Adrenal gland (tissue), 12 donors: Measurements from ENCODE around the gene SHROOM4. TPM values are rescaled to one million over a fixed set of nuclear protein-coding genes. Genes with fewer than 3 reads are reported as not detected.

ENCODE experiments used
- DNase-seq, 7 donors: peaks; one replicate each; pipeline ENCODE4 v3.0.0-alpha.2; 2019 to 2020
- H3K27ac ChIP-seq, 5 donors: fragments of 200-600 bp; sonication (generic) in 4 of 5; 1 replicate in 3 of 5; 2 replicates in 2 of 5; pipeline versions ENCODE4 v1.5.1 to v1.8.0; 2016 to 2020; ENCODE audit warnings: mild to moderate bottlenecking in 1 of 5
- H3K27me3 ChIP-seq: fragments of 200-600 bp; 2 replicates; pipeline ENCODE4 v1.8.0; 2021
- H3K36me3 ChIP-seq, 2 donors: fragments of 200-600 bp; replicated peaks in 1 of 2; 1 replicate in 1 of 2; 2 replicates in 1 of 2; pipeline versions ENCODE4 v1.5.1 to v1.8.0; 2018 to 2022
- H3K4me1 ChIP-seq, 2 donors: fragments of 200-600 bp; replicated peaks in 1 of 2; 1 replicate in 1 of 2; 2 replicates in 1 of 2; pipeline versions ENCODE4 v1.5.1 to v1.8.0; 2018 to 2021
- H3K4me3 ChIP-seq, 4 donors: fragments of 200-600 bp; sonication (generic) in 3 of 4; one replicate each; pipeline ENCODE4 v1.5.1; 2016 to 2018
- H3K9me3 ChIP-seq, 3 donors: fragments of 200-600 bp; sonication (generic) in 1 of 3; replicated peaks in 1 of 3; 1 replicate in 2 of 3; 2 replicates in 1 of 3; pipeline versions ENCODE4 v1.5.1 to v1.8.0; 2016 to 2021
- POLR2A ChIP-seq, 2 donors: fragments of 450-650 bp; IDR thresholded peaks; one replicate each; pipeline ENCODE4 v1.6.1; 2017; ENCODE audit warnings: antibody characterized with exemption in 2 of 2, mild to moderate bottlenecking in 2 of 2, moderate library complexity in 1 of 2
- WGBS, 4 donors: extraction: QIAGEN DNeasy Blood & Tissue Kit in 2 of 4; methylation state at CpG; one replicate each; pipeline versions ENCODE4 v1.1.5 to v1.1.7; 2013 to 2017; 5-methylcytosine and 5-hydroxymethylcytosine counted together
- intact Hi-C, 2 donors: fragments of 100-400 bp; cut with DNase I; formaldehyde crosslinking; loops; one replicate each; pipeline versions ENCODE4 v1.14.1 to v1.15.0; 2022 to 2023
- polyA plus RNA-seq, 3 donors: library from polyadenylated mRNA; stranded (reverse); fragments of 200-250 nt in 2 of 3; fragments of 350-450 nt in 1 of 3; fragmentation: Illumina TruSeq in 1 of 3; extraction: RNeasy Lipid Tissue Mini Kit (QIAGEN cat#74804) in 1 of 3; gene quantifications; one replicate each; pipeline ENCODE4 v1.2.3, GENCODE V29; 2013 to 2014
- total RNA-seq, 9 donors: library from RNA; depleted of rRNA in 4 of 9; stranded (reverse); fragments of >200 nt in 4 of 9; fragments of 120-200 nt in 1 of 9; fragmentation: NEBNext Ultra II Directional in 1 of 9; extraction: Animal tissue kit (Norgen Biotek cat#: 25700) in 1 of 9; gene quantifications; one replicate each; pipeline versions ENCODE4 v1.1.0 to v1.2.4, GENCODE V29; 2013 to 2023
- TF ChIP-seq, protein P1 (sequence below), 6 experiments: fragments of 450-650 bp in 4 of 6; fragments of 200-600 bp in 2 of 6; sonication (generic) in 1 of 6; IDR thresholded peaks; 1 replicate in 5 of 6; 2 replicates in 1 of 6; pipeline versions ENCODE4 v1.5.1 to v1.8.0; 2016 to 2021; ENCODE audit warnings: antibody characterized with exemption in 6 of 6, mild to moderate bottlenecking in 2 of 6, moderate library complexity in 1 of 6
- donor health status: healthy with polysubstance abuse.
- donor health status: Bipolar disorder and iron deficiency.
- donor health status: DM: yes; HTN: yes; CAD: no.
- donor health status: DM: no; HTN: no; CAD: no.
- donor health status: DM: no; HTN: no; CAD: no.
- donor health status: DM: yes; HTN: yes; CAD: no.

SHROOM4 gene
- total and polyA plus RNA-seq, 12 donors: 2.9 to 8.7 (median 5.9) TPM

DNA sequence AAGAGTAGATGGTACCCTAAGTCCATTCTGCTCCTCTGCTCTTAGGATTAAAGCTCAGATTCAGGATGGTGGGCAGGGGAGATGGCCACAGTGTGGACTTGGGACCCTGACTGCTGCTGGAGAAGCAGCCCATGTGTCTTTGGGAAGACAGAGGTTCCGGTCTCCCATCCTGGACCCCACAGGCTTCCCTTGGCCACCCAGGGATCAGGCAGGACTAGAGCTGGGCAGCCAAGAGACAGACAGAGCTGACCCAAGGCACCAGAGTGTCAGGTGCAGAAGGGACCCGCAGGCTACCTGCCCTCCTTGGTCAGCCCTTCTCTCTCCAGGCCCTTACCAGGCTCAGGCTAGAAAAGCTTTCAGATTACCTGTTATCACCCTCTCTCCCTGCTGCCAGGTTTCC, 25.7 kb upstream of the SHROOM4 start:
- DNase-seq: no peak
- intact Hi-C loops: no loop called here
- WGBS, 4 donors: 60 to 100% (median 87%) methylated on average over 1 to 2 of the region's 2 CpGs
- Histone ChIP-seq H3K27me3 (no peaks in the 10 kb centered on the region), H3K27ac (no peak overlapping the region), H3K4me1 (no peaks in the 10 kb centered on the region), H3K9me3 (no peaks in the 10 kb centered on the region), H3K4me3 (no peak overlapping the region), H3K36me3 (no peaks in the 10 kb centered on the region)
- no peak for TF ChIP-seq POLR2A (IDR thresholded peaks at IDR 0.05)
- TF ChIP-seq, protein P1, sequence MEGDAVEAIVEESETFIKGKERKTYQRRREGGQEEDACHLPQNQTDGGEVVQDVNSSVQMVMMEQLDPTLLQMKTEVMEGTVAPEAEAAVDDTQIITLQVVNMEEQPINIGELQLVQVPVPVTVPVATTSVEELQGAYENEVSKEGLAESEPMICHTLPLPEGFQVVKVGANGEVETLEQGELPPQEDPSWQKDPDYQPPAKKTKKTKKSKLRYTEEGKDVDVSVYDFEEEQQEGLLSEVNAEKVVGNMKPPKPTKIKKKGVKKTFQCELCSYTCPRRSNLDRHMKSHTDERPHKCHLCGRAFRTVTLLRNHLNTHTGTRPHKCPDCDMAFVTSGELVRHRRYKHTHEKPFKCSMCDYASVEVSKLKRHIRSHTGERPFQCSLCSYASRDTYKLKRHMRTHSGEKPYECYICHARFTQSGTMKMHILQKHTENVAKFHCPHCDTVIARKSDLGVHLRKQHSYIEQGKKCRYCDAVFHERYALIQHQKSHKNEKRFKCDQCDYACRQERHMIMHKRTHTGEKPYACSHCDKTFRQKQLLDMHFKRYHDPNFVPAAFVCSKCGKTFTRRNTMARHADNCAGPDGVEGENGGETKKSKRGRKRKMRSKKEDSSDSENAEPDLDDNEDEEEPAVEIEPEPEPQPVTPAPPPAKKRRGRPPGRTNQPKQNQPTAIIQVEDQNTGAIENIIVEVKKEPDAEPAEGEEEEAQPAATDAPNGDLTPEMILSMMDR (IDR thresholded peaks at IDR 0.05): no peak

DNA sequence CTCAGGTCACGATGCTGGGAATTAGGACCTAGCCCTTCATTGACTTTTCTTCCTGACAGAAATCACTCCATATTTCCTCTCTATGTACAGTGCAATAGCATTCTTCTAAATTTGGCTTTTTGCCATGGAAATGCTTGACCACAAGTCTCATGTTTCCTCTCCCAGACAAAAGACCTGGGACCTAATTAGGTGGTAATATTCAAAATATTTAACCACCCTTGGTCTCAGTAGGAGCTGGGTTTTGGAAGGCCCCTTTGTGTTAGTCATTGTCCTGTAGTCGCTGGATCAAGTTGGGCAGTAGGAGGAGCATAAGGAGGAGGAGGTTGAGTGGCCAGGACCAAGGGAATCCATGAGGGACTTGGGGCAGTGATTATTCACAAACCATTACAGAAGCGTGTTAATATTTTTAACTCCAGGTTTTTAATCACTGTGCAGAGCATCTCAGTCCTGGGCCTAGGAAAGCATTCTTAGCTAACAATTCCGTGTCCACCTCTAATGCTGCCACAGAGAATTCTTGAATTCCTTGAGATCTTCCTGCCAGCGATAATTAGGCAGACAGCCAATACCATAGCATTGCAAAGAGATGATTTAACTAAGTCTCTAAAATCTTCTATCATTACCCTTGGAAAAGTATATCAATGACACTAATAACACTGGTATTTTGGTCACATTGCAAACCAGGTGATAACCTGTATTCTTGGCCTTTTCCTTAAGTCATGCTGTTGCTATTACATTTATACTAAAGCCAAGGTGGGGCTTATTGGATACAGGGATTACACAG, 25.0 kb upstream of the SHROOM4 start:
- TF ChIP-seq POLR2A (IDR thresholded peaks at IDR 0.05): no peak
- TF ChIP-seq, protein P1 (IDR thresholded peaks at IDR 0.05): no peak
- H3K4me3 ChIP-seq: no peak overlapping the region
- H3K27ac ChIP-seq: no peak overlapping the region
- intact Hi-C loops: no loop called here
- no peaks in the 10 kb centered on the region for H3K27me3 ChIP-seq
- DNase-seq: no peak
- WGBS, 4 donors: 55 to 87% (median 74%) methylated on average over 5 of the region's 5 CpGs
- no peaks in the 10 kb centered on the region for H3K36me3 ChIP-seq
- H3K9me3 ChIP-seq: no peaks in the 10 kb centered on the region
- H3K4me1 ChIP-seq: no peaks in the 10 kb centered on the region

DNA sequence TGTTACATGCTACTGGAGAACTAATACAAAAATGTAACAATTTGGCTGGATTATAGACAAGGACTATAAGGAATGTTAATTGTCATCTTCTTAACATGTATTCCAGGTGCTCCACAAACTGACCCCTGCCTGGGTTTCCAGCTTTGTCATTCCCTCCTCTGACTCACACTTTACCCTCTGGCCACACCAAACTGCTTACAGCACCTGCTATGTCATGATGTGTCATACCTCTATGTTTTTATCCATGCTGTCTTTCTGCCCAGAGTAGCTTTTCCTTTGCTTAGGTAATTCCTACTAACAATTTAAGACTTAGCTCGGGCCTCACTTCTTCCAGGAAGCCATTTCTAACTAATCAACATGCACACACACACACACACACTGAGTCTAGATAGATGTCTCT, 14.0 kb upstream of the SHROOM4 start:
- H3K27ac ChIP-seq: no peak overlapping the region
- intact Hi-C loops: no loop called here
- no peaks in the 10 kb centered on the region for H3K9me3 ChIP-seq
- H3K27me3 ChIP-seq: no peaks in the 10 kb centered on the region
- H3K36me3 ChIP-seq: no peaks in the 10 kb centered on the region
- no peaks in the 10 kb centered on the region for H3K4me1 ChIP-seq
- WGBS, 4 donors: 25 to 64% (median 55%) methylated on average over 1 of the region's 1 CpG
- H3K4me3 ChIP-seq: no peak overlapping the region
- TF ChIP-seq, protein P1 (IDR thresholded peaks at IDR 0.05): no peak
- TF ChIP-seq POLR2A (IDR thresholded peaks at IDR 0.05): no peak
- DNase-seq: no peak

DNA sequence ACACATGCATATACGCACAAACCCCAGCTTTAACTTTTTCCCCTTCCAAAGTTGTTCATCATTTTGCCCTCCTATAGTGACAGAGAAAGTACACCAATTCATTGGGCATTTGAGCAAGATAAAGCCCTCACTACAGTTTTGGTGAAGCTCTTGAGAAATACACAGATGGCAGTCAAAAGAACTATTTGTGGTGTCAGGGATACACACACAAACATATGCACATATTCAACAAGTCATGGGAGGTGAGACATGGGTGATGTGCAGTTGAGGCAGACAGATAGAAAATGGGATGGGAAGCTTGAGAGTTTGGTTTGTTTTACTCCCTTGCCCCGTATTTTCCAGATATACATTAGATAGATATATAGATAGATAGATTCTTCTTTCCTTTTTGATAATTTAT, 11.8 kb upstream of the SHROOM4 start:
- 62 to 88% (median 74%) methylated on average over 2 of the region's 2 CpGs for WGBS, 4 donors
- H3K27me3 ChIP-seq: no peaks in the 10 kb centered on the region
- TF ChIP-seq, protein P1 (IDR thresholded peaks at IDR 0.05): no peak
- no peak for TF ChIP-seq POLR2A (IDR thresholded peaks at IDR 0.05)
- H3K9me3 ChIP-seq: no peaks in the 10 kb centered on the region
- intact Hi-C loops: no loop called here
- no peaks in the 10 kb centered on the region for H3K4me1 ChIP-seq
- no peak overlapping the region for H3K4me3 ChIP-seq
- no peak overlapping the region for H3K27ac ChIP-seq
- no peaks in the 10 kb centered on the region for H3K36me3 ChIP-seq
- no peak for DNase-seq
